Measurements from ENCODE around the gene ABCF2. TPM values are rescaled to one million over a fixed set of nuclear protein-coding genes. Genes with fewer than 3 reads are reported as not detected.
A peak's percentile ranks its signal among the peaks of the same experiment; 100 is the strongest.

The ABCF2 gene
- total RNA-seq, 1 donor from 2014 or later, result 47.3 TPM

- Mint-ChIP-seq H3K27me3 (peaks cover 52% of the 10 kb centered on the region), H3K27ac (no peak overlapping the region), H3K4me1 (peaks cover 45% of the 10 kb centered on the region), H3K36me3 (ENCODE audit: low read depth) (no peaks in the 10 kb centered on the region), H3K4me3 (peak overlapping the region; percentile 69), H3K9me3 (no peaks in the 10 kb centered on the region)
- ATAC-seq (ENCODE audit: low read depth), result no peak
- DNase-seq, result no peak
- intact Hi-C loops (cut with micrococcal nuclease), result no loop called here
- ChIA-PET CTCF (no interaction called here), POLR2A (interaction anchor here (0.7 to 1.2 kb wide), 2 partner anchors 18 to 23 kb away, joined by 3 read pairs; partner anchors contain the start of genes ABCF2 and CHPF2)
- no peak for TF ChIP-seq CTCF (IDR thresholded peaks at IDR 0.05)
These were observed 23.5 kb upstream of the ABCF2 start for GRCh38 chr7:151250181-151251132.

- ChIA-PET CTCF (no interaction called here), POLR2A (interaction anchor here (0.6 to 1.0 kb wide), 2 partner anchors 23 to 160 kb away, joined by 3 read pairs; partner anchors contain the start of gene ABCF2)
- Mint-ChIP-seq H3K27ac (no peak overlapping the region), H3K4me3 (peak overlapping the region; percentile 81), H3K27me3 (peaks cover 50% of the 10 kb centered on the region), H3K4me1 (peaks cover 50% of the 10 kb centered on the region), H3K36me3 (ENCODE audit: low read depth) (no peaks in the 10 kb centered on the region), H3K9me3 (no peaks in the 10 kb centered on the region)
- ATAC-seq (ENCODE audit: low read depth) (no peak), DNase-seq (no peak)
- TF ChIP-seq CTCF (IDR thresholded peaks at IDR 0.05), result no peak
- intact Hi-C loops (cut with micrococcal nuclease), result no loop called here
These were observed 22.7 kb upstream of the ABCF2 start for GRCh38 chr7:151249732-151250072.

- ChIA-PET POLR2A (interaction anchor here (0.6 to 1.0 kb wide), 4 partner anchors 22 to 159 kb away, joined by 3 to 20 read pairs (median 3); partner anchors contain the start of gene ABCF2), CTCF (no interaction called here)
- TF ChIP-seq CTCF (IDR thresholded peaks at IDR 0.05), result no peak
- intact Hi-C loops (cut with micrococcal nuclease), result no loop called here
- H3K27me3 Mint-ChIP-seq, result peaks cover 46% of the 10 kb centered on the region
- peaks cover 55% of the 10 kb centered on the region for H3K4me1 Mint-ChIP-seq
- no peaks in the 10 kb centered on the region for H3K9me3 Mint-ChIP-seq
- ATAC-seq (ENCODE audit: low read depth) (peak; percentile 26), DNase-seq (no peak)
- H3K36me3 Mint-ChIP-seq (ENCODE audit: low read depth), result no peaks in the 10 kb centered on the region
- peak overlapping the region; percentile 41 for H3K27ac Mint-ChIP-seq
- peak overlapping the region; percentile 81 for H3K4me3 Mint-ChIP-seq
These were observed 22.2 kb upstream of the ABCF2 start for GRCh38 chr7:151249034-151249731.

- ATAC-seq (ENCODE audit: low read depth), result peak; percentile 23
- no peak for TF ChIP-seq CTCF (IDR thresholded peaks at IDR 0.05)
- intact Hi-C loops (cut with micrococcal nuclease), result no loop called here
- DNase-seq, result no peak
- ChIA-PET CTCF (no interaction called here), POLR2A (interaction anchor here (0.7 to 1.3 kb wide), 4 partner anchors 16 to 103 kb away, joined by 3 to 12 read pairs (median 3); partner anchors contain the start of genes ABCF2 and CHPF2)
- Mint-ChIP-seq H3K27ac (peak within 1 kb of the TSS; percentile 41), H3K4me3 (peak within 1 kb of the TSS; percentile 81), H3K36me3 (ENCODE audit: low read depth) (no peaks in the 10 kb centered on the region), H3K4me1 (peaks cover 62% of the 10 kb centered on the region), H3K27me3 (peaks cover 44% of the 10 kb centered on the region), H3K9me3 (no peaks in the 10 kb centered on the region)
These were observed 21.5 kb upstream of the ABCF2 start, which contains the start of gene SMARCD3 for GRCh38 chr7:151248346-151249033. SMARCD3 (minus strand) TSS chr7:151248694; CDS start chr7:151248562, 132 bp downstream.

Measured in activated B cell treated with CpG ODN at 0.5 μM for 24 hours (primary cell).